ENCODE data around the gene CACNA1B.

- TF ChIP-seq, protein P1, sequence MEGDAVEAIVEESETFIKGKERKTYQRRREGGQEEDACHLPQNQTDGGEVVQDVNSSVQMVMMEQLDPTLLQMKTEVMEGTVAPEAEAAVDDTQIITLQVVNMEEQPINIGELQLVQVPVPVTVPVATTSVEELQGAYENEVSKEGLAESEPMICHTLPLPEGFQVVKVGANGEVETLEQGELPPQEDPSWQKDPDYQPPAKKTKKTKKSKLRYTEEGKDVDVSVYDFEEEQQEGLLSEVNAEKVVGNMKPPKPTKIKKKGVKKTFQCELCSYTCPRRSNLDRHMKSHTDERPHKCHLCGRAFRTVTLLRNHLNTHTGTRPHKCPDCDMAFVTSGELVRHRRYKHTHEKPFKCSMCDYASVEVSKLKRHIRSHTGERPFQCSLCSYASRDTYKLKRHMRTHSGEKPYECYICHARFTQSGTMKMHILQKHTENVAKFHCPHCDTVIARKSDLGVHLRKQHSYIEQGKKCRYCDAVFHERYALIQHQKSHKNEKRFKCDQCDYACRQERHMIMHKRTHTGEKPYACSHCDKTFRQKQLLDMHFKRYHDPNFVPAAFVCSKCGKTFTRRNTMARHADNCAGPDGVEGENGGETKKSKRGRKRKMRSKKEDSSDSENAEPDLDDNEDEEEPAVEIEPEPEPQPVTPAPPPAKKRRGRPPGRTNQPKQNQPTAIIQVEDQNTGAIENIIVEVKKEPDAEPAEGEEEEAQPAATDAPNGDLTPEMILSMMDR (IDR thresholded peaks at IDR 0.05) = no peak
- no peak for TF ChIP-seq EZH2 (IDR thresholded peaks at IDR 0.05; ENCODE audit: borderline replicate concordance, insufficient read depth, low read depth, low read length, poor library complexity, severe bottlenecking)
Observed at GRCh38 chr9:138063785-138064184, 186.2 kb downstream of the CACNA1B start.
